MV-4-11 (cell line): Measurements from ENCODE around the gene WASHC2C.
"Not testable (repeated sequence)": the region's sequence is repeated elsewhere in the genome, so short reads cannot be mapped to it uniquely, and the experiment has no call there.

ENCODE experiments used
- DNase-seq: peaks from one replicate; lab custom pipeline; 2025; lab: John Stamatoyannopoulos, UW

WASHC2C gene

GRCh38 chr10:45771757-45772461, 44.8 kb downstream of the WASHC2C start:
- not testable (repeated sequence) for DNase-seq

GRCh38 chr10:45786217-45786616, 59.2 kb downstream of the WASHC2C start:
- not testable (repeated sequence) for DNase-seq

GRCh38 chr10:45787212-45787741, 60.2 kb downstream of the WASHC2C start:
- not testable (repeated sequence) for DNase-seq

GRCh38 chr10:45789991-45790390, 62.9 kb downstream of the WASHC2C start:
- DNase-seq: not testable (repeated sequence)

GRCh38 chr10:45790694-45791426, 63.8 kb downstream of the WASHC2C start:
- DNase-seq: not testable (repeated sequence)

- not testable (repeated sequence) for DNase-seq
Measured at GRCh38 chr10:45794761-45795160, 67.7 kb downstream of the WASHC2C start.

GRCh38 chr10:45803060-45804010, 76.3 kb downstream of the WASHC2C start:
- peak; percentile 97 for DNase-seq

- not testable (repeated sequence) for DNase-seq
Measured at GRCh38 chr10:45804996-45805395, 77.9 kb downstream of the WASHC2C start.

GRCh38 chr10:45809837-45810236, 82.8 kb downstream of the WASHC2C start:
- DNase-seq: no peak

GRCh38 chr10:45811075-45811474, 84.0 kb downstream of the WASHC2C start:
- DNase-seq: no peak

- DNase-seq: not testable (repeated sequence)
Measured at GRCh38 chr10:45812959-45813358, 85.9 kb downstream of the WASHC2C start.

- not testable (repeated sequence) for DNase-seq
Measured at GRCh38 chr10:45814146-45814545, 87.1 kb downstream of the WASHC2C start.

GRCh38 chr10:45817130-45817859, 90.2 kb downstream of the WASHC2C start:
- no peak for DNase-seq

GRCh38 chr10:45817912-45818311, 90.8 kb downstream of the WASHC2C start:
- DNase-seq: no peak

- no peak for DNase-seq
Measured at GRCh38 chr10:45819552-45819951, 92.5 kb downstream of the WASHC2C start.

GRCh38 chr10:45820107-45820830, 93.2 kb downstream of the WASHC2C start:
- not testable (repeated sequence) for DNase-seq

GRCh38 chr10:45822918-45823317, 95.9 kb downstream of the WASHC2C start:
- not testable (repeated sequence) for DNase-seq
